Dermis lymphatic vessel endothelial cell (primary cell): ENCODE results near the gene SSX2. TPM values are rescaled to one million over a fixed set of nuclear protein-coding genes. Genes with fewer than 3 reads are reported as not detected.

Experiments used
- total RNA-seq: library from RNA; depleted of rRNA; stranded (reverse); fragments of >200 nt; gene quantifications from 2 replicates; pipeline ENCODE4 v1.2.1, GENCODE V29; 2014

Gene SSX2, protein sequence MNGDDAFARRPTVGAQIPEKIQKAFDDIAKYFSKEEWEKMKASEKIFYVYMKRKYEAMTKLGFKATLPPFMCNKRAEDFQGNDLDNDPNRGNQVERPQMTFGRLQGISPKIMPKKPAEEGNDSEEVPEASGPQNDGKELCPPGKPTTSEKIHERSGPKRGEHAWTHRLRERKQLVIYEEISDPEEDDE
- not detected in 2 replicates for total RNA-seq

DNA sequence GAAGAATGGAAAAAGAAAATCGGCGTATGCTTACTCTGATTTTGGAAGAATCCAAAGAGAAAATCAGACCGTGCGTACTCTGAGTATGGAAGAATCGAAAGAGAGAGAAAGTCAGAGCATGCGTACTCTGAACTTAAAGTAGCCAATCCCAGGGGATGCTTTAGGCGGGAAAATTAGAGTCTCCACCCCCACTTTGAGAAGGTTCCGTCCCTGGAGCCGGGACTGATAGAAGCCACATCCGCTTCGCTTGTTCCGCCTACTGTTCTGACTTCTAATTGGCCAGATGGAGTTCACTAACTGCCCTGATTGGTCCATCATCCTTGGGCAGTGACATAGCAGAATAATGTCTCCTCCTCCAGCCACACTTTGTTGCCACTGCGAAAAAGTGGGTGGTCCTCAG lies at the start of gene SSX2:
Gene SSX2 (minus strand): TSS at position 101 of the 400 bp plus-strand sequence. CDS start 1,429 bp downstream, outside the sequence.

DNA sequence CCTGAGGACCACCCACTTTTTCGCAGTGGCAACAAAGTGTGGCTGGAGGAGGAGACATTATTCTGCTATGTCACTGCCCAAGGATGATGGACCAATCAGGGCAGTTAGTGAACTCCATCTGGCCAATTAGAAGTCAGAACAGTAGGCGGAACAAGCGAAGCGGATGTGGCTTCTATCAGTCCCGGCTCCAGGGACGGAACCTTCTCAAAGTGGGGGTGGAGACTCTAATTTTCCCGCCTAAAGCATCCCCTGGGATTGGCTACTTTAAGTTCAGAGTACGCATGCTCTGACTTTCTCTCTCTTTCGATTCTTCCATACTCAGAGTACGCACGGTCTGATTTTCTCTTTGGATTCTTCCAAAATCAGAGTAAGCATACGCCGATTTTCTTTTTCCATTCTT lies 44.0 kb upstream of the SSX2 start, which contains the start of gene SSX2B:
Gene SSX2B (plus strand): TSS at position 301 of the 400 bp plus-strand sequence. CDS start 1,429 bp downstream, outside the sequence.

DNA sequence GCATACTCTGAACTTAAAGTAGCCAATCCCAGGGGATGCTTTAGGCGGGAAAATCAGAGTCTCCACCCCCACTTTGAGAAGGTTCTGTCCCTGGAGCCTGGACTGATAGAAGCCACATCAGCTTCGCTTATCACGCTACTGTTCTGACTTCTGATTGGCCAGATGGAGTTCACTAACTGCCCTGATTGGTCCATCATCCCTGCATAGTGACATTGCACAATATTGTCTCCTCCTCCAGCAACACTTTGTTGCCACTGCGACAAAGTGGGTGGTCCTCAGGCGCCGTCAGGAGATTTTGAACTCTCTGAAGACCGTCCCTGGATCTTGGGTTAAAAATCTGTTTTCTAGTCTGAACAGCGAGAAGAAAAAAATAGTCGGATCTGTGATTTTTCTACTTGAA lies 52.2 kb downstream of the SSX2 start, which contains the start of gene SSX7:
Gene SSX7 (minus strand): TSS at position 101 of the 400 bp plus-strand sequence. CDS start 1,428 bp downstream, outside the sequence.

Other genes starting within 250 kb of the SSX2 start
- not detected in 2 replicates for gene XAGE1A, start 211.4 kb downstream of the SSX2 start, total RNA-seq
- gene XAGE1B, start 190.1 kb downstream of the SSX2 start, total RNA-seq: not detected in 2 replicates
- gene SSX7, start 52.3 kb downstream of the SSX2 start, total RNA-seq: not detected in 2 replicates
- not detected in 2 replicates for gene SSX2B, start 44.1 kb upstream of the SSX2 start, total RNA-seq
- gene SPANXN5, start 90.2 kb upstream of the SSX2 start, total RNA-seq: not detected in 2 replicates
- gene XAGE5, start 104.1 kb upstream of the SSX2 start, total RNA-seq: not detected in 2 replicates
- gene XAGE3, start 160.9 kb upstream of the SSX2 start, total RNA-seq: not detected in 2 replicates
- 4.6 and 5.7 TPM in 2 replicates for gene FAM156B, start 190.2 kb upstream of the SSX2 start, total RNA-seq